B cell (primary cell): Measurements from ENCODE around the gene ALG9. TPM values are rescaled to one million over a fixed set of nuclear protein-coding genes. Genes with fewer than 3 reads are reported as not detected.

Experiments used
- ATAC-seq: fragments of 200-7000 bp; cut with Tn5 transposase; one replicate; pipeline ENCODE4 v1.10.0; 2021; ENCODE audit warnings: low read depth, mild to moderate bottlenecking, moderate number of reproducible peaks, moderate library complexity
- CTCF ChIA-PET: fragments of 350-600 bp; sonication (Branson Sonifier 250); formaldehyde crosslinking; loops from one replicate; lab custom pipeline; 2021; ENCODE audit warnings: antibody characterized with exemption, inconsistent platforms; lab: Charles Lee
- POLR2A ChIA-PET: fragments of 350-600 bp; sonication (Branson Sonifier 250); formaldehyde crosslinking; loops from one replicate; lab custom pipeline; 2021; ENCODE audit warnings: antibody characterized with exemption; lab: Charles Lee
- DNase-seq: peaks from one replicate; pipeline ENCODE4 v3.0.0; 2013
- H2AFZ ChIP-seq: 2 replicates; pipeline ENCODE4 v1.6.1; 2012; ENCODE audit warnings: mild to moderate bottlenecking, low read depth, low read length; ENCODE audit not compliant: insufficient read depth, poor library complexity, severe bottlenecking
- H3K27ac ChIP-seq, 2 donors: 1 replicate in 1 of 2; 2 replicates in 1 of 2; pipeline ENCODE4 v1.5.1; 2012 to 2013; ENCODE audit warnings: low read length in 2 of 2, mild to moderate bottlenecking in 2 of 2, moderate library complexity in 1 of 2
- H3K27me3 ChIP-seq, 4 experiments: fragments of 200-600 bp in 1 of 4; sonication (generic) in 1 of 4; replicated peaks in 1 of 4; 1 replicate in 2 of 4; 2 replicates in 2 of 4; pipeline versions ENCODE4 v1.6.1 to v1.7.0; 2013 to 2016; ENCODE audit warnings: low read length in 3 of 4, mild to moderate bottlenecking in 2 of 4, mixed read lengths in 1 of 4, moderate library complexity in 1 of 4; ENCODE audit not compliant: insufficient read depth in 4 of 4, control insufficient read depth in 3 of 4; ENCODE audit errors: control extremely low read depth in 1 of 4
- H3K36me3 ChIP-seq, 2 experiments: replicated peaks in 1 of 2; 1 replicate in 1 of 2; 2 replicates in 1 of 2; pipeline versions ENCODE4 v1.6.1 to v1.7.1; 2013; ENCODE audit warnings: low read length in 1 of 2; ENCODE audit not compliant: insufficient read depth in 2 of 2, control insufficient read depth in 1 of 2; ENCODE audit errors: control extremely low read depth in 1 of 2, extremely low read depth in 1 of 2
- H3K4me1 ChIP-seq, 2 donors: fragments of 200-600 bp in 1 of 2; sonication (generic) in 1 of 2; 1 replicate in 1 of 2; 2 replicates in 1 of 2; pipeline versions ENCODE4 v1.5.1 to v1.6.1; 2013 to 2017; ENCODE audit warnings: low read length in 2 of 2; ENCODE audit not compliant: control insufficient read depth in 2 of 2, insufficient read depth in 2 of 2
- H3K4me2 ChIP-seq: replicated peaks from 2 replicates; pipeline ENCODE3; 2012; ENCODE audit warnings: mild to moderate bottlenecking, low read depth, low read length; ENCODE audit not compliant: poor library complexity, severe bottlenecking
- H3K4me3 ChIP-seq, 5 experiments: fragments of 200-600 bp in 1 of 5; sonication (generic) in 1 of 5; 1 replicate in 3 of 5; 2 replicates in 2 of 5; pipeline versions ENCODE4 v1.5.1 to v1.7.0; 2011 to 2016; ENCODE audit warnings: low read length in 4 of 5, mild to moderate bottlenecking in 4 of 5, low read depth in 2 of 5, control low read depth in 1 of 5, moderate library complexity in 1 of 5; ENCODE audit not compliant: insufficient read depth in 1 of 5; ENCODE audit errors: control extremely low read depth in 1 of 5, extremely low read depth in 1 of 5
- H3K79me2 ChIP-seq: fragments of 200-600 bp; sonication (generic); one replicate; pipeline ENCODE4 v1.6.0; 2016; ENCODE audit warnings: low read length; ENCODE audit not compliant: control insufficient read depth, insufficient read depth
- H3K9ac ChIP-seq: fragments of 200-600 bp; sonication (generic); 2 replicates; pipeline ENCODE4 v1.6.1; 2017; ENCODE audit warnings: mild to moderate bottlenecking, low read length, moderate library complexity
- H3K9me3 ChIP-seq, 3 donors: one replicate each; pipeline versions ENCODE4 v1.6.1 to v1.7.1; 2013; ENCODE audit warnings: low read length in 2 of 3; ENCODE audit not compliant: control insufficient read depth in 2 of 3, insufficient read depth in 1 of 3; ENCODE audit errors: control extremely low read depth in 1 of 3
- H4K20me1 ChIP-seq: 2 replicates; pipeline ENCODE4 v1.6.0; 2012; ENCODE audit warnings: mild to moderate bottlenecking, low read length; ENCODE audit not compliant: insufficient read depth, control insufficient read depth, poor library complexity, severe bottlenecking
- H3K27ac Mint-ChIP-seq: one replicate; pipeline ENCODE4 v1.8.0; 2021; ENCODE audit warnings: mixed read lengths
- H3K27me3 Mint-ChIP-seq: one replicate; pipeline ENCODE4 v1.8.0; 2021; ENCODE audit warnings: mixed read lengths
- H3K4me1 Mint-ChIP-seq: one replicate; pipeline ENCODE4 v1.8.0; 2021; ENCODE audit warnings: mixed read lengths
- H3K4me3 Mint-ChIP-seq: one replicate; pipeline ENCODE4 v1.8.0; 2021; ENCODE audit warnings: mixed read lengths
- H3K9me3 Mint-ChIP-seq: one replicate; pipeline ENCODE4 v1.8.0; 2022; ENCODE audit warnings: mixed read lengths; ENCODE audit not compliant: insufficient read depth
- EZH2 ChIP-seq: IDR thresholded peaks from 2 replicates; pipeline ENCODE4 v1.6.1; 2012; ENCODE audit warnings: borderline replicate concordance, low read depth, mild to moderate bottlenecking, moderate library complexity, low read length; ENCODE audit not compliant: insufficient read depth, poor library complexity, severe bottlenecking
- WGBS: methylation state at CpG from one replicate; pipeline ENCODE4 v1.1.5; 2013; ENCODE audit warnings: missing lambda C conversion rate; ENCODE audit not compliant: insufficient coverage; 5-methylcytosine and 5-hydroxymethylcytosine counted together
- intact Hi-C: fragments of 100-400 bp; cut with micrococcal nuclease; formaldehyde crosslinking; loops from one replicate; pipeline ENCODE4 v1.10.0; 2022
- polyA plus RNA-seq: library from polyadenylated mRNA; depleted of rRNA; stranded (reverse); fragments of >200 nt; gene quantifications from 2 replicates; pipeline ENCODE4 v1.2.3, GENCODE V29; 2012
- total RNA-seq, 2 donors: library from RNA; stranded (reverse); fragments of 120-200 nt in 1 of 2; gene quantifications; 1 replicate in 1 of 2; 2 replicates in 1 of 2; pipeline versions ENCODE4 v1.2.3 to v1.2.4, GENCODE V29; 2013 to 2022
- TF ChIP-seq, protein P1 (sequence below): fragments of 200-600 bp; IDR thresholded peaks from one replicate; pipeline ENCODE4 v1.8.0; 2022; ENCODE audit warnings: antibody characterized with exemption, mild to moderate bottlenecking

The ALG9 gene
- total and polyA plus RNA-seq, 2 donors (not counting 1 experiment from before 2014, with no cell fraction given) = 21.2 to 29.9 TPM

GRCh38 chr11:111836721-111837120, 34.7 kb downstream of the ALG9 start:
- POLR2A ChIA-PET = no interaction called here
- intact Hi-C loops = no loop called here
- CTCF ChIA-PET = no interaction called here

DNA sequence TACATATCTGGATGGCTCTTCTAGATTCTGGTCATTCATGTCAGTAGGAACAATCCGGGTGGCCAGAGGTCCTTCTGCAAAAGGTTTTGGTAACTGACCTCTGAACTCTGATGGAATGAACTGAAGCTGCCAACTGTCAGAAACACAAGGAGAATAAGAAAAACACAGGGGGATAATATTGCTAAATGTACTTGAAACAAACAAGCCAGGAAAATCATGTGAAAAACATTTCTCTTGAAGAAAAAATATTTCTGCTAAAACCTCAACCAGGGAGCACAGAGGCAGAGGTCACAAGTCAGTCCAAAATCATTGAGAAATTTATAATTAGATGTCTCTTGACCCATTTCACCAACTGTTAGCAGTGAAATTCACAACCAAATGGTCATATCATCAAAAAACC, 35.2 kb downstream of the ALG9 start:
- DNase-seq (no peak), ATAC-seq (no peak)
- no peaks in the 10 kb centered on the region for H4K20me1 ChIP-seq
- no peak overlapping the region for H2AFZ ChIP-seq
- no peaks in the 10 kb centered on the region for H3K27me3 ChIP-seq
- intact Hi-C loops = no loop called here
- Mint-ChIP-seq H3K27me3 (no peaks in the 10 kb centered on the region), H3K4me1 (peaks cover 1% of the 10 kb centered on the region), H3K27ac (no peak overlapping the region), H3K9me3 (no peaks in the 10 kb centered on the region), H3K4me3 (no peak overlapping the region)
- peaks cover 1 to 45% of the 10 kb centered on the region in 2 experiments for H3K36me3 ChIP-seq
- no peak for TF ChIP-seq EZH2
- TF ChIP-seq, protein P1, sequence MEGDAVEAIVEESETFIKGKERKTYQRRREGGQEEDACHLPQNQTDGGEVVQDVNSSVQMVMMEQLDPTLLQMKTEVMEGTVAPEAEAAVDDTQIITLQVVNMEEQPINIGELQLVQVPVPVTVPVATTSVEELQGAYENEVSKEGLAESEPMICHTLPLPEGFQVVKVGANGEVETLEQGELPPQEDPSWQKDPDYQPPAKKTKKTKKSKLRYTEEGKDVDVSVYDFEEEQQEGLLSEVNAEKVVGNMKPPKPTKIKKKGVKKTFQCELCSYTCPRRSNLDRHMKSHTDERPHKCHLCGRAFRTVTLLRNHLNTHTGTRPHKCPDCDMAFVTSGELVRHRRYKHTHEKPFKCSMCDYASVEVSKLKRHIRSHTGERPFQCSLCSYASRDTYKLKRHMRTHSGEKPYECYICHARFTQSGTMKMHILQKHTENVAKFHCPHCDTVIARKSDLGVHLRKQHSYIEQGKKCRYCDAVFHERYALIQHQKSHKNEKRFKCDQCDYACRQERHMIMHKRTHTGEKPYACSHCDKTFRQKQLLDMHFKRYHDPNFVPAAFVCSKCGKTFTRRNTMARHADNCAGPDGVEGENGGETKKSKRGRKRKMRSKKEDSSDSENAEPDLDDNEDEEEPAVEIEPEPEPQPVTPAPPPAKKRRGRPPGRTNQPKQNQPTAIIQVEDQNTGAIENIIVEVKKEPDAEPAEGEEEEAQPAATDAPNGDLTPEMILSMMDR = no peak
- WGBS = 100% methylated on average over 1 of the region's 1 CpG
- H3K4me2 ChIP-seq = no peak overlapping the region
- no peak overlapping the region for H3K9ac ChIP-seq
- ChIA-PET CTCF (no interaction called here), POLR2A (no interaction called here)
- H3K4me1 ChIP-seq = peaks cover under 1% of the 10 kb centered on the region in 2 donors
- H3K4me3 ChIP-seq = no peak overlapping the region
- H3K79me2 ChIP-seq = no peaks in the 10 kb centered on the region
- H3K9me3 ChIP-seq = no peaks in the 10 kb centered on the region
- no peak overlapping the region for H3K27ac ChIP-seq

More at GRCh38 chr11:111836721-111837120, 34.7 kb downstream of the ALG9 start:
- peaks cover 4% of the 10 kb centered on the region for H3K4me1 Mint-ChIP-seq
- Histone ChIP-seq H3K27ac (no peak overlapping the region), H3K4me1 (peaks cover 3% of the 10 kb centered on the region in 2 donors), H3K79me2 (no peaks in the 10 kb centered on the region), H4K20me1 (no peaks in the 10 kb centered on the region), H2AFZ (no peak overlapping the region), H3K9me3 (no peaks in the 10 kb centered on the region), H3K4me2 (no peak overlapping the region), H3K9ac (no peak overlapping the region), H3K27me3 (no peaks in the 10 kb centered on the region), H3K36me3 (peaks cover 1 to 42% of the 10 kb centered on the region in 2 experiments), H3K4me3 (no peak overlapping the region)
- no peaks in the 10 kb centered on the region for H3K27me3 Mint-ChIP-seq
- no peak for TF ChIP-seq EZH2
- TF ChIP-seq, protein P1 = no peak
- DNase-seq (no peak), ATAC-seq (no peak)
- WGBS = no CpG with 5 or more reads among the region's 1 CpG
- no peak overlapping the region for H3K4me3 Mint-ChIP-seq
- H3K9me3 Mint-ChIP-seq = no peaks in the 10 kb centered on the region
- no peak overlapping the region for H3K27ac Mint-ChIP-seq
